PC-3 (cell line): Measurements from ENCODE around the gene ZFYVE28. TPM values are rescaled to one million over a fixed set of nuclear protein-coding genes. Genes with fewer than 3 reads are reported as not detected.

Source experiments
- ATAC-seq: fragments of 200-7000 bp; cut with Tn5 transposase; 2 replicates; pipeline ENCODE4 v1.9.1; 2020; ENCODE audit warnings: mild to moderate bottlenecking, moderate library complexity
- BruUV-seq: library from RNA; stranded (reverse); fragments of 400-500 nt; replicated peaks from 2 replicates; lab custom pipeline; 2021; lab: Mats Ljungman, UMichigan
- CTCF ChIA-PET: fragments of 300-600 bp; sonication (Branson Sonifier 250); formaldehyde crosslinking; loops from one replicate; lab custom pipeline; 2022; ENCODE audit warnings: antibody characterized with exemption; lab: Charles Lee
- POLR2A ChIA-PET: fragments of 300-600 bp; sonication (Branson Sonifier 250); formaldehyde crosslinking; loops from one replicate; lab custom pipeline; 2022; ENCODE audit warnings: antibody characterized with exemption; ENCODE audit not compliant: unreplicated experiment; lab: Charles Lee
- DNase-seq: peaks from one replicate; pipeline ENCODE4 v3.0.0-alpha.2; 2015
- H2AFZ ChIP-seq: fragments of 300-600 bp; sonication (generic); 2 replicates; pipeline ENCODE4 v1.6.0; 2016; ENCODE audit warnings: antibody characterized with exemption, low read length
- H3F3A ChIP-seq: fragments of 300-600 bp; sonication (generic); one replicate; pipeline ENCODE4 v1.6.0; 2017; ENCODE audit warnings: antibody characterized with exemption, low read length, control low read depth, mild to moderate bottlenecking; ENCODE audit not compliant: unreplicated experiment
- H3K27ac ChIP-seq: fragments of 300-600 bp; sonication (generic); 2 replicates; pipeline ENCODE4 v1.5.1; 2016; ENCODE audit warnings: mild to moderate bottlenecking, low read length
- H3K27me3 ChIP-seq: fragments of 300-600 bp; sonication (generic); 2 replicates; pipeline ENCODE4 v1.6.1; 2016; ENCODE audit warnings: low read length, mixed read lengths
- H3K36me3 ChIP-seq: fragments of 300-600 bp; sonication (generic); 2 replicates; pipeline ENCODE4 v1.6.1; 2016; ENCODE audit warnings: low read depth, mixed run types, low read length, mixed read lengths
- H3K4me1 ChIP-seq: fragments of 300-600 bp; sonication (generic); 2 replicates; pipeline ENCODE4 v1.5.1; 2016; ENCODE audit warnings: low read length; ENCODE audit not compliant: insufficient read depth
- H3K4me2 ChIP-seq: fragments of 300-600 bp; sonication (generic); 2 replicates; pipeline ENCODE4 v1.6.0; 2016; ENCODE audit warnings: low read length
- H3K4me3 ChIP-seq: fragments of 300-600 bp; sonication (generic); 2 replicates; pipeline ENCODE4 v1.5.1; 2016; ENCODE audit warnings: mild to moderate bottlenecking, low read length, mixed read lengths
- H3K79me2 ChIP-seq: fragments of 300-600 bp; sonication (generic); 2 replicates; pipeline ENCODE4 v1.6.1; 2017; ENCODE audit warnings: low read length, mixed read lengths
- H3K9ac ChIP-seq: fragments of 300-600 bp; sonication (generic); 2 replicates; pipeline ENCODE4 v1.6.0; 2016; ENCODE audit warnings: mild to moderate bottlenecking, low read length
- H3K9me2 ChIP-seq: fragments of 300-600 bp; sonication (generic); replicated peaks from 2 replicates; pipeline ENCODE4 v1.6.1; 2016; ENCODE audit warnings: mixed run types, low read length, mixed read lengths
- H3K9me3 ChIP-seq: fragments of 300-600 bp; sonication (generic); 2 replicates; pipeline ENCODE4 v1.6.1; 2016; ENCODE audit warnings: low read length, mixed read lengths
- H4K20me1 ChIP-seq: fragments of 300-600 bp; sonication (generic); 2 replicates; pipeline ENCODE4 v1.6.1; 2016; ENCODE audit warnings: low read length, mixed read lengths
- CTCF ChIP-seq: fragments of 300-600 bp; sonication (generic); conservative IDR thresholded peaks from 2 replicates; pipeline ENCODE4 v1.5.1; 2017; ENCODE audit warnings: antibody characterized with exemption, low read depth, mild to moderate bottlenecking, low read length
- EZH2 ChIP-seq: fragments of 300-600 bp; sonication (generic); IDR thresholded peaks from one replicate; pipeline ENCODE4 v1.6.1; 2017; ENCODE audit warnings: antibody characterized with exemption, mild to moderate bottlenecking, low read length; ENCODE audit not compliant: unreplicated experiment
- EZH2phosphoT487 ChIP-seq: fragments of 300-600 bp; sonication (generic); IDR thresholded peaks from 2 replicates; pipeline ENCODE4 v1.6.1; 2018; ENCODE audit warnings: mild to moderate bottlenecking, antibody characterized with exemption, low read length, borderline replicate concordance
- intact Hi-C: fragments of 100-400 bp; cut with micrococcal nuclease; formaldehyde crosslinking; loops from 2 replicates; pipeline ENCODE4 v1.9.0; 2023
- total RNA-seq: library from RNA; depleted of rRNA; stranded (reverse); fragments of >200 nt; gene quantifications from 2 replicates; pipeline ENCODE4 v1.2.3, GENCODE V29; 2014

The ZFYVE28 gene
- total RNA-seq, 1 experiment from 2014 or later: 8.0 TPM

GRCh38 chr4:2393353-2394270, 24.8 kb downstream of the ZFYVE28 start:
- TF ChIP-seq EZH2 (no peak), CTCF (no peak), EZH2phosphoT487 (no peak)
- Histone ChIP-seq H3K4me3 (no peak overlapping the region), H3K4me1 (no peaks in the 10 kb centered on the region), H3K79me2 (no peaks in the 10 kb centered on the region), H3F3A (no peaks in the 10 kb centered on the region), H3K9ac (no peak overlapping the region), H3K9me3 (no peaks in the 10 kb centered on the region), H3K4me2 (no peak overlapping the region), H3K9me2 (no peaks in the 10 kb centered on the region), H3K36me3 (no peaks in the 10 kb centered on the region), H3K27me3 (no peaks in the 10 kb centered on the region), H3K27ac (no peak overlapping the region), H4K20me1 (no peaks in the 10 kb centered on the region), H2AFZ (no peak overlapping the region)
- no TSS peak for BruUV-seq
- intact Hi-C loops: no loop called here
- CTCF ChIA-PET: no interaction called here
- no peak for ATAC-seq
- no peak for DNase-seq
- POLR2A ChIA-PET: no interaction called here

- Histone ChIP-seq H3K27ac (no peak overlapping the region), H3K79me2 (no peaks in the 10 kb centered on the region), H3K27me3 (no peaks in the 10 kb centered on the region), H2AFZ (no peak overlapping the region), H3K9ac (no peak overlapping the region), H3K4me2 (no peak overlapping the region), H3K9me3 (no peaks in the 10 kb centered on the region), H3F3A (no peaks in the 10 kb centered on the region), H3K9me2 (no peaks in the 10 kb centered on the region), H3K4me1 (no peaks in the 10 kb centered on the region), H4K20me1 (no peaks in the 10 kb centered on the region), H3K36me3 (no peaks in the 10 kb centered on the region), H3K4me3 (no peak overlapping the region)
- CTCF ChIA-PET: no interaction called here
- intact Hi-C loops: no loop called here
- POLR2A ChIA-PET: no interaction called here
- BruUV-seq: no TSS peak
- DNase-seq (no peak), ATAC-seq (no peak)
- no peak for TF ChIP-seq CTCF
Observed at GRCh38 chr4:2390784-2391421, 27.5 kb downstream of the ZFYVE28 start.

GRCh38 chr4:2390146-2390545, 28.3 kb downstream of the ZFYVE28 start:
- CTCF ChIA-PET: no interaction called here
- POLR2A ChIA-PET: no interaction called here
- no TSS peak for BruUV-seq

More at GRCh38 chr4:2390146-2390545, 28.3 kb downstream of the ZFYVE28 start:
- H4K20me1 ChIP-seq: no peaks in the 10 kb centered on the region
- H3K4me2 ChIP-seq: no peak overlapping the region
- no peak for DNase-seq
- no peak overlapping the region for H3K27ac ChIP-seq
- H3K79me2 ChIP-seq: no peaks in the 10 kb centered on the region
- no peak overlapping the region for H3K9ac ChIP-seq
- H3K4me3 ChIP-seq: no peak overlapping the region
- intact Hi-C loops: no loop called here
- H3K4me1 ChIP-seq: no peaks in the 10 kb centered on the region
- H3K9me2 ChIP-seq: no peaks in the 10 kb centered on the region
- H3F3A ChIP-seq: no peaks in the 10 kb centered on the region
- TF ChIP-seq EZH2phosphoT487 (no peak), EZH2 (no peak), CTCF (no peak)
- no peaks in the 10 kb centered on the region for H3K27me3 ChIP-seq
- no peaks in the 10 kb centered on the region for H3K9me3 ChIP-seq
- H3K36me3 ChIP-seq: no peaks in the 10 kb centered on the region
- H2AFZ ChIP-seq: no peak overlapping the region
- no peak for ATAC-seq
